Mesodermal cell (in vitro differentiated cells): ENCODE data around the gene TOMM22.
A peak's percentile ranks its signal among the peaks of the same experiment; 100 is the strongest.

Experiments
- H3K27ac ChIP-seq: 2 replicates; pipeline ENCODE4 v1.7.0; 2013; ENCODE audit warnings: mild to moderate bottlenecking, low read depth, low read length, moderate library complexity; ENCODE audit not compliant: severe bottlenecking
- H3K36me3 ChIP-seq: 2 replicates; pipeline ENCODE4 v1.7.1; 2013; ENCODE audit warnings: mild to moderate bottlenecking, low read length, moderate library complexity; ENCODE audit not compliant: control insufficient read depth, insufficient read depth
- H3K4me1 ChIP-seq: one replicate; pipeline ENCODE4 v1.7.1; 2013; ENCODE audit warnings: mild to moderate bottlenecking, low read length; ENCODE audit not compliant: insufficient read depth, control insufficient read depth, poor library complexity, severe bottlenecking
- H3K4me3 ChIP-seq: 2 replicates; pipeline ENCODE4 v1.7.0; 2013; ENCODE audit warnings: low read length, control low read depth, mild to moderate bottlenecking; ENCODE audit not compliant: insufficient read depth, poor library complexity, severe bottlenecking; ENCODE audit errors: extremely low read depth
- H3K9me3 ChIP-seq: 2 replicates; pipeline ENCODE4 v1.7.1; 2013; ENCODE audit warnings: mild to moderate bottlenecking, low read length, moderate library complexity; ENCODE audit not compliant: control insufficient read depth
- WGBS, 2 experiments: methylation state at CpG; one replicate each; pipeline ENCODE4 v1.1.5; 2013; ENCODE audit warnings: missing lambda C conversion rate in 2 of 2; ENCODE audit not compliant: insufficient coverage in 2 of 2; 5-methylcytosine and 5-hydroxymethylcytosine counted together

TOMM22 gene

GRCh38 chr22:38727123-38727522, 45.4 kb downstream of the TOMM22 start:
- 89 to 92% methylated on average over 10 to 12 of the region's 12 CpGs for WGBS, 2 experiments
- Histone ChIP-seq H3K4me3 (no peak overlapping the region), H3K4me1 (no peaks in the 10 kb centered on the region), H3K27ac (no peak overlapping the region), H3K9me3 (no peaks in the 10 kb centered on the region), H3K36me3 (peaks cover 95% of the 10 kb centered on the region)

GRCh38 chr22:38727530-38728451, 46.0 kb downstream of the TOMM22 start:
- H3K36me3 ChIP-seq: peaks cover 88% of the 10 kb centered on the region
- no peaks in the 10 kb centered on the region for H3K9me3 ChIP-seq
- no peaks in the 10 kb centered on the region for H3K4me1 ChIP-seq
- H3K27ac ChIP-seq: no peak overlapping the region
- H3K4me3 ChIP-seq: no peak overlapping the region
- 97 to 99% methylated on average over 12 to 13 of the region's 15 CpGs for WGBS, 2 experiments

- Histone ChIP-seq H3K9me3 (no peaks in the 10 kb centered on the region), H3K4me1 (no peaks in the 10 kb centered on the region), H3K27ac (no peak overlapping the region), H3K4me3 (no peak overlapping the region), H3K36me3 (peaks cover 89% of the 10 kb centered on the region)
- 97% methylated on average over 10 to 16 of the region's 18 CpGs for WGBS, 2 experiments
These were observed 47.4 kb downstream of the TOMM22 start for GRCh38 chr22:38728871-38729796.

- Histone ChIP-seq H3K4me3 (no peak overlapping the region), H3K9me3 (no peaks in the 10 kb centered on the region), H3K27ac (no peak overlapping the region), H3K4me1 (peaks cover 3% of the 10 kb centered on the region), H3K36me3 (peaks cover 89% of the 10 kb centered on the region)
- 85 to 96% methylated on average over 5 of the region's 6 CpGs for WGBS, 2 experiments
These were observed 48.2 kb downstream of the TOMM22 start for GRCh38 chr22:38729946-38730345.

- Histone ChIP-seq H3K9me3 (no peaks in the 10 kb centered on the region), H3K4me3 (no peak overlapping the region), H3K27ac (no peak overlapping the region), H3K4me1 (peaks cover 3% of the 10 kb centered on the region), H3K36me3 (peaks cover 88% of the 10 kb centered on the region)
- 92 to 96% methylated on average over 7 to 8 of the region's 13 CpGs for WGBS, 2 experiments
These were observed 48.7 kb downstream of the TOMM22 start for GRCh38 chr22:38730411-38730871.

GRCh38 chr22:38731703-38732161, 50.0 kb downstream of the TOMM22 start:
- 92 to 98% methylated on average over 2 to 5 of the region's 6 CpGs for WGBS, 2 experiments
- Histone ChIP-seq H3K36me3 (peaks cover 88% of the 10 kb centered on the region), H3K4me1 (peaks cover 3% of the 10 kb centered on the region)

GRCh38 chr22:38732251-38732815, 50.6 kb downstream of the TOMM22 start:
- Histone ChIP-seq H3K4me3 (no peak overlapping the region), H3K27ac (no peak overlapping the region), H3K36me3 (peaks cover 88% of the 10 kb centered on the region), H3K9me3 (no peaks in the 10 kb centered on the region), H3K4me1 (peaks cover 4% of the 10 kb centered on the region)
- 91 to 99% methylated on average over 10 to 12 of the region's 13 CpGs for WGBS, 2 experiments

More at GRCh38 chr22:38731703-38732161, 50.0 kb downstream of the TOMM22 start:
- H3K4me3 ChIP-seq: no peak overlapping the region
- H3K9me3 ChIP-seq: no peaks in the 10 kb centered on the region
- H3K27ac ChIP-seq: no peak overlapping the region

GRCh38 chr22:38733329-38733723, 51.6 kb downstream of the TOMM22 start:
- peaks cover 88% of the 10 kb centered on the region for H3K36me3 ChIP-seq
- WGBS, 2 experiments: 69 to 90% methylated on average over 1 to 4 of the region's 4 CpGs
- H3K27ac ChIP-seq: no peak overlapping the region

GRCh38 chr22:38733724-38734381, 52.1 kb downstream of the TOMM22 start:
- Histone ChIP-seq H3K4me1 (peaks cover 6% of the 10 kb centered on the region), H3K9me3 (no peaks in the 10 kb centered on the region), H3K27ac (peak overlapping the region; percentile 5), H3K4me3 (no peak overlapping the region), H3K36me3 (peaks cover 88% of the 10 kb centered on the region)
- WGBS, 2 experiments: 92 to 100% methylated on average over 5 to 7 of the region's 8 CpGs

More at GRCh38 chr22:38733329-38733723, 51.6 kb downstream of the TOMM22 start:
- peaks cover 6% of the 10 kb centered on the region for H3K4me1 ChIP-seq
- H3K9me3 ChIP-seq: no peaks in the 10 kb centered on the region
- H3K4me3 ChIP-seq: no peak overlapping the region
